Frontal cortex (tissue), 4 donors: ENCODE results near the gene FIGN. TPM values are rescaled to one million over a fixed set of nuclear protein-coding genes. Genes with fewer than 3 reads are reported as not detected.

Experiments
- DNase-seq, 2 donors: peaks; one replicate each; pipeline ENCODE4 v3.0.0; 2012; ENCODE audit warnings: low spot score in 2 of 2
- FAIRE-seq: peaks from 2 replicates; lab custom pipeline; 2012; peaks lifted over from hg19 to GRCh38; lab: Jason Lieb, UNC
- total RNA-seq: library from RNA; depleted of rRNA; stranded (reverse); fragments of >200 nt; gene quantifications from one replicate; pipeline ENCODE4 v1.2.3, GENCODE V29; 2014
- donor health status: control.
- donor health status: control.
- donor health status: control.

FIGN gene
- total RNA-seq, 1 donor from 2014 or later = 1.2 TPM

DNA sequence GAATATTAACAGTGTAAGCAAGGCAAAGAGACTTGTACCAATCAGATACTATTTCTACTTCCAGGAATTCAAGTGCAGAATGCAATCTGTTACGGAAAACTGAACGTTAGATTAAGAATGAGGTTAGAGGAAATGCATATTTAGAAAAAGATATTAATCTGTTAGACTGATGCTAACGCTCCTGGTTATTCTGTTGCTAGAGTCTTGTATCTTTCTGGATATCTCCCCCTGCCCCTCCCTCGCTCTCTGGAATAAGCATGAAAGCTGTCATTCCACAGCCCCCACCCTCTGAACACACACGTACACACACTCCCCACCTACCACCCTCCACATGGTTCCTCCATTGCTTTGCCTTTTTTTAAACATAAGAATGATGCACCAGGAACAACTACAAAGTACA, 24.1 kb downstream of the FIGN start:
- DNase-seq (no peak), FAIRE-seq (no peak)

DNA sequence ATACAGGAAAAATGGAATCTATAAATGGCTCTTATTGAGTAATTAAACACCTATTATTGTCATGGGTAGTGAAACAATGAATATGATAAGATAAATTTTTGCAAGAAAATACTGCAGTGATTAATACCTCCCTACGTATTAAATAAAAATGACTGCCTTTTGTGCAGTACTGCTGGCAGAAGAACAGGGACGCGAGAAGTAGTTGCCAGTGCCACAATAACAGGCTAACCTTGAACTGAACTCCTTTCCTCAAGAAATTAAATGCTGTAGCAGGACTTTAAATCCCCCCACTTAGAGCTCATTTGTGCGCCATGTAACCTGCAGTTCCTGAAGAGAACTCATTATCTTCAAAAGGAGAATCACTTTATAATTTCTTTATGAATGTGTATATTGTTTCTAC, 24.6 kb downstream of the FIGN start:
- FAIRE-seq = no peak
- no peak for DNase-seq

GRCh38 chr2:163709270-163709669, 26.5 kb downstream of the FIGN start:
- DNase-seq = no peak
- FAIRE-seq = no peak

DNA sequence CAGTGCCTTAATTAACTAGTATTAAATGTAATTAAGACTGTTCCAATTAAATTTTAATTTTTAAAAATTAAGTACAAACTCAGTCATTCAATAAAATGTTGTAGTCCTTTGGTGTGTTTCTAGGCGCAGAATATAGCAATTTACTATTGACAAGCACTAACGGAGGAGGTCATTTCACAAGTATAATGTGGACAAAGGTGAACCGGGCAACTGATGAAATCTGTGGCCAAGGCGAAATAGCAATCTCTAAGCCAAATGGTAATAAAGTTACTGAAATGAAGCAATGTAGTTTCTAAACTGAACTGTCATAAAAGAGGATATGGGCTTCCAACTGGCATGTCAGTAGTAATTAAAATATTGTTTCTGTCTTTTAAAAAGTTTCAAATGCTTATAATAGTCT, 27.5 kb downstream of the FIGN start:
- FAIRE-seq (no peak), DNase-seq (no peak)

DNA sequence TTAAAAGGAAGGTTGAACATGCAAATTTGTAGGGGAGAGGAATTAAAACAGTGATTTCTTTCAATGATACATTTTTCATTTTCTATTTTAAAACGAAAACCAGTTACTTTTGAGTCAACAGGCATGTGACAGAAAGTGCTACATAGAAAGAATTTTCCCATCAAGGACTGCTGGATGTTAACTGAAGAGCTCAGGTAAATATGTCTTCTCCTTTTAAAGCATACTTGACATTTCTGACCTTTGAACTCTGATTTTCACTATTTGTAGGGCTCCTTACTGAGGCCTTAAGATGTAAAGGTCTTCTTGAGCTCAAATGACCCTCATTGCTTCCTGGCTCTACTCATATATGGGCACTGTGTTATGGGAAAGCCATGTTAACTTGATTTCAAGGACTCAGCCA, 32.4 kb downstream of the FIGN start:
- DNase-seq = no peak
- FAIRE-seq = no peak

DNA sequence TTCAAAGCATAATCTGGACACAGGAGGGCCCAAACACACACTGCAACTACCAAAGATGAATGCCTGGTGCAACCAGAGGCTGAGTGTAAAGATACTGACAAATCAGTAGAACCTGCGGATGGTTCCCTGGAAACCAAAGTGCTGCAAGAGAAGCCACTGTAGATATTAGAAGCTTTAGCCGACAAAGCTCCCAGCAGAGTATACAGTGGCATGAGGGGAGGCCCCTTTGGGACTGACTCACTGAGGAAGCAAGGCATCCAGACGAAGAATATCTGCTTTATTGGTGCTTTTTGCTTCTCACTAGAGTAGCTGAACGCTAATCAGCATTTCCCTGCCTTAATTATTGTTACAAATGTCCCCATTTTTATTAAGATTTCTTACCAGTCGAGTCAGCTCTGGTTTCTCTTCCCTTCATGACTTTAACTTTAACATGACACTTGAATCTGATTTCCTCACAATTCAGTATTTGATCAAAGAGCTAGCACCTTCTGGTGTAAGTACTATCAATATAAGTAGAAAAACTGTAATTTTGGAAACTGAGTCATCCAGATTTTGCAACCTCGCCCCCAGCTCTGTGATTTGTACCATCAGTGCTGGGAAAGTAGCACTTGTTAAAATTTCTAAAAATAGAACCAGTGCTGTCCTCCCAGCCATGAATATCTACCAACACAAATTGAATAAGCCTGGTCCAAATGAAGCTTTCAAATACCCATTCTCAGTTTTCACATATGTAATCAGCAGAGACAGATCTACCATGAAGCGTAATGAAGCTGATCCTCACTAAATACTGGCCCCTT, 34.2 kb downstream of the FIGN start:
- DNase-seq = no peak
- FAIRE-seq = no peak

- FAIRE-seq (no peak), DNase-seq (no peak)
These were observed 37.0 kb downstream of the FIGN start for GRCh38 chr2:163698857-163699256.

DNA sequence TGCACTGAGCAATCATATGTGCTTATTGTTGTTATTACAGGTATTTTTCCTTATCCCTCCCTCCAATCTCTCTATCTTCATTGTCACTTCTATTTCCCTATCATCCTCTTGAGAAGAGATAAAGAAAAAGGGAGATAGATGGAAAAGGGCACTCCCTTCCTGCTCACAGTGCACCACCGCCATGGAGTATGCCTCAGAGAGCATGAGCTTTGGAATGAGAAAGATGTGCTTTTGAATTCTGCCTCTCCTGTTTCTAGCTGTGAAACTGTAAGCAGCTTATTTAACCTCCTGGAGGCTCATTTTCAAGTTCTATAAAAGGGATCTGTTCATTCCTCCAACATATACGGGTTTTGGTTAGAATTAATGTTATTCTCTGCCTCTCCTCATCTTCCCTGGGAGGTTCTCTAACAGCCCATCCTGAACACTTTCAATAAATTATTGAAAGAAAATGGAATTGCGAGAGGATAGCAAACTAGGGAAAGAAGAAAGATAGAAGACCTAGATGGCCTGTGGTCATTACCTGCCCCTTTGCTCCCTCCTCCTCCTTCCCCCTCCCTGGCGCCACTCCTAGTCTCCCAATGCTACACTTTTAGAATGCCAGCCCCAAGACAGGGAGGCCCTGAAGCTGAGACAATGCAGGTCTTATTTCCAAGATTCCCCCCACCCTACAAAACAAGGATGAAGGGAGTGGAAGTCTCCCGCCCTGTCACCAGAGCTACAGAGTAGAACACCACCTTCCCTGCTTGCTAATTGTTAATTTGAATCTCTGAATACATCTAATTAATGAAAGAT, 37.8 kb downstream of the FIGN start:
- DNase-seq (no peak), FAIRE-seq (no peak)

GRCh38 chr2:163697429-163697828, 38.4 kb downstream of the FIGN start:
- no peak for DNase-seq
- no peak for FAIRE-seq

GRCh38 chr2:163693484-163693883, 42.3 kb downstream of the FIGN start:
- FAIRE-seq (no peak), DNase-seq (no peak)

DNA sequence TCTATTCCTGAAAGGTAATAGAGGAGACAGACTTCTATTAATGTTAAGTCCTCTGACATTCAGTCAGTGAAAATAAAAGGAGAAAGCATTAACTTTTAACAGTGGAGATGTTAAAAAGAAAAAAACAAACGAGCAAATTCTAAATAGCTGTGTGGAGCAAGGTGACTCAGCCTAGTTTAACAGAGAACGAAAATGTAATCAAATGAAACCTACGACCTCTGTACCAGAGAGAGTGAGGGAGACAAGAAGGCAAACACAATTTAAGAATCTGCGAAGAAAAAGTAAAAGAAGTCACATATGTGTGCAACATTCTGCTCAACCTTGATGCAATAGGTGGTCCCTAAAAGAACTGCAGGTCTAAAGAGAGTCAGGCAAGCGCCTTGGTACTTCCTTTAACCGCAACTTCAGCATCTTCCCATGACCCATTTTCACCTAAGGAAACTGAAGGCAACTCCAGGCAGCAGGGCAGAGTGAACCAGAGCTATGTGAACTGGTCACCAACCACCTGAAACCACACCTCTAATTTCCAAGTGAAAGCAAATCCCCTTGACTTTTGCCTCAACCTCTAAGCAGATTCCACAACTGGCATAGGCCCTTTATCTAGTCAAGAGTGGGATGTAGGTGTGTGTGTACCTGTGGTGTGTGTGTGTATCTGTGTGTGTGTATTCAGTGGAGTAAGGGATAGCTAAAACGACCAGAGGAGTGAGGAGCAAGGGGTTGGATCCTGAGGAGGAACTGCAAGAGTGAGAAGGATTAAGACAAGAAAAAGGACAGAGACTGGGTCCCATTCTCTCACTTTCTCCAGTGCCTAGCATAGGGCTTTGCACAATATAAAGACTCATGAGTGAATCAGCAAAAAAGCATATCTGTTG, 43.0 kb downstream of the FIGN start:
- DNase-seq (no peak), FAIRE-seq (no peak)

GRCh38 chr2:163692081-163692480, 43.7 kb downstream of the FIGN start:
- DNase-seq = no peak
- FAIRE-seq = no peak

GRCh38 chr2:163690896-163691295, 44.9 kb downstream of the FIGN start:
- DNase-seq (no peak), FAIRE-seq (no peak)

- FAIRE-seq (no peak), DNase-seq (no peak)
These were observed 48.6 kb downstream of the FIGN start for GRCh38 chr2:163687217-163687616.

DNA sequence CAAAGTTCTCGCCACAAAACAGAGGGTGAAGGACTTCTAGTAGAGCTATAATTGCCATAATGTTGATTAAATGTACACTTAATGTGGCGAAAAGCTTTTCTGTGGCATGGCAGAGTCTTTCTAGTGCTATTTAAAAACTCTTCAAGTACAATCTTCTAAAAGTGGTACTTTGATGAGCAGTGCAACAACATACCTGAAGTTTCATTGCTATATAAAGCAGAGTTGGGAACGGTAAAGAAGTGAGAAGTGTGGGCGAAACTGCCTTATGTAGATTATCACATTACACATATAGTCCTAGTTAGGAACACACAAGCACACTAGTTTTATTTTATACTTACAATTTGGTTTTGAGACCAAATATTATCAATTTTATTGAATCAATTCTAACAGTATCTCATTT, 49.5 kb downstream of the FIGN start:
- DNase-seq = no peak
- no peak for FAIRE-seq

- no peak for DNase-seq
- no peak for FAIRE-seq
These were observed 53.1 kb downstream of the FIGN start for GRCh38 chr2:163682695-163683094.

- FAIRE-seq = no peak
- no peak for DNase-seq
These were observed 54.1 kb downstream of the FIGN start for GRCh38 chr2:163681745-163682144.

- FAIRE-seq (no peak), DNase-seq (no peak)
These were observed 60.4 kb downstream of the FIGN start for GRCh38 chr2:163675388-163675787.

DNA sequence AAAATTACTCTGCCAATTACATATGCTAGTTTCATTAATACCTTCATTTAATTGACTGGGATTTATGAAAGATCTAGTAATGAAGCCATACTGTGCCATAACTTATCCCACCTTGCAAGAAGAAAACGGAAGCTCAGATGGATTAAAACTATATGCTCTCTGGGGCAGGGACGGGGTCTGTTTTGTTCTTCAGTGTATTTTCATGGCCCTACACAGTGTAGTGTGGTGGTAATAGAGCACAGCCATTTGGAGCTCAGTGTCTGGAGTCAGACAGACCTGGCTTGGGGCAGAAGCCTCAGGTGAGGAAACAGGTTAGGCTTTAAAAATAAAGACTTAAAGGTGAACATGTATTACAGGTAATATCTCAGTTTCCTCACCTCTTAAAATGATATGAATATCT, 62.3 kb downstream of the FIGN start:
- no peak for FAIRE-seq

GRCh38 chr2:163670929-163671328, 64.9 kb downstream of the FIGN start:
- no peak for FAIRE-seq
- DNase-seq = no peak

More for the DNA sequence above, 62.3 kb downstream of the FIGN start:
- DNase-seq = no peak
